Sigmoid colon (tissue), 4 donors: ENCODE measurements around the gene MYL5.

ENCODE experiments used
- CTCF ChIP-seq, 4 experiments: fragments of 450-650 bp in 3 of 4; fragments of 200-600 bp in 1 of 4; IDR thresholded peaks; one replicate each; pipeline ENCODE4 v1.5.1; 2016 to 2019; ENCODE audit warnings: antibody characterized with exemption in 4 of 4, mild to moderate bottlenecking in 3 of 4, moderate library complexity in 2 of 4
- POLR2AphosphoS5 ChIP-seq, 4 donors: sonication (generic); formaldehyde crosslinking; IDR thresholded peaks; one replicate each; pipeline ENCODE4 v1.6.1; 2017; ENCODE audit warnings: antibody characterized with exemption in 4 of 4

- TF ChIP-seq CTCF (IDR thresholded peaks at IDR 0.05) (no peak), POLR2AphosphoS5 (IDR thresholded peaks at IDR 0.05) (no peak)
These were observed 24.5 kb upstream of the MYL5 start for GRCh38 chr4:649751-650310.
